Suprapubic skin (tissue), 3 donors: ENCODE results near the gene WDTC1.

Experiments used
- POLR2AphosphoS5 ChIP-seq, 3 donors: sonication (generic); formaldehyde crosslinking; IDR thresholded peaks; one replicate each; pipeline ENCODE4 v1.6.1; 2017; ENCODE audit warnings: antibody characterized with exemption in 3 of 3
- TF ChIP-seq, protein P1 (sequence below), 2 donors: fragments of 200-600 bp in 1 of 2; fragments of 450-650 bp in 1 of 2; sonication (generic) in 1 of 2; IDR thresholded peaks; one replicate each; pipeline ENCODE4 v1.5.1; 2016 to 2019; ENCODE audit warnings: antibody characterized with exemption in 2 of 2, mild to moderate bottlenecking in 1 of 2, moderate library complexity in 1 of 2

DNA sequence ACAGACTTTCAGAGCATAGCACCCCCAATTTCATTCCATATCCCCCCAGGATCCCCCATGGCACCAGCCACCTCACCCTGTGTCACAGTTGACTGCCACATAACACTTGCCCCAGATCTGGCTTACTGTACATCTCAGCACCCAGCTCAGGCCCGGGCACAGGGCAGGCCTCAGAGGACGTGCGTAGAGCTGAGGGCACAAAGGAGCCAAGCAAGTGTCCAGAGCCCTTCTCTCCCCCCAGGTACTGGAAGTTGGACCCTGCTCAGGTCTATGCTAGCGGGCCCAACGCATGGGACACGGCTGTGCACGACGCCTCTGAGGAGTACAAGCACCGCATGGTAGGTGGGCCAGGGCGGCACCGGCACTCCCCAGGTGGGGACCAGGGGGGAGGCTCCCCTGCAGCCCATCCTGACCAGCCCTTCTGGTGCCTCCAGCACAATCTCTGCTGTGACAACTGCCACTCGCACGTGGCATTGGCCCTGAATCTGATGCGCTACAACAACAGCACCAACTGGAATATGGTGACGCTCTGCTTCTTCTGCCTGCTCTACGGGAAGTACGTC, 99.4 kb downstream of the WDTC1 start:
- TF ChIP-seq, protein P1, sequence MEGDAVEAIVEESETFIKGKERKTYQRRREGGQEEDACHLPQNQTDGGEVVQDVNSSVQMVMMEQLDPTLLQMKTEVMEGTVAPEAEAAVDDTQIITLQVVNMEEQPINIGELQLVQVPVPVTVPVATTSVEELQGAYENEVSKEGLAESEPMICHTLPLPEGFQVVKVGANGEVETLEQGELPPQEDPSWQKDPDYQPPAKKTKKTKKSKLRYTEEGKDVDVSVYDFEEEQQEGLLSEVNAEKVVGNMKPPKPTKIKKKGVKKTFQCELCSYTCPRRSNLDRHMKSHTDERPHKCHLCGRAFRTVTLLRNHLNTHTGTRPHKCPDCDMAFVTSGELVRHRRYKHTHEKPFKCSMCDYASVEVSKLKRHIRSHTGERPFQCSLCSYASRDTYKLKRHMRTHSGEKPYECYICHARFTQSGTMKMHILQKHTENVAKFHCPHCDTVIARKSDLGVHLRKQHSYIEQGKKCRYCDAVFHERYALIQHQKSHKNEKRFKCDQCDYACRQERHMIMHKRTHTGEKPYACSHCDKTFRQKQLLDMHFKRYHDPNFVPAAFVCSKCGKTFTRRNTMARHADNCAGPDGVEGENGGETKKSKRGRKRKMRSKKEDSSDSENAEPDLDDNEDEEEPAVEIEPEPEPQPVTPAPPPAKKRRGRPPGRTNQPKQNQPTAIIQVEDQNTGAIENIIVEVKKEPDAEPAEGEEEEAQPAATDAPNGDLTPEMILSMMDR (IDR thresholded peaks at IDR 0.05): no peak
- TF ChIP-seq POLR2AphosphoS5 (IDR thresholded peaks at IDR 0.05): no peak
